Endothelial cell of umbilical vein (primary cell): ENCODE data around the gene NBL1.

Experiments used
- CTCF ChIP-seq, 2 donors: IDR thresholded peaks; 1 replicate in 1 of 2; 2 replicates in 1 of 2; pipeline ENCODE4 v1.5.1; 2011; ENCODE audit warnings: low read length in 2 of 2, mild to moderate bottlenecking in 2 of 2, moderate library complexity in 2 of 2, control low read depth in 1 of 2, inconsistent platforms in 1 of 2, low read depth in 1 of 2; ENCODE audit not compliant: insufficient read depth in 1 of 2; ENCODE audit errors: extremely low read depth in 1 of 2
- EZH2 ChIP-seq: IDR thresholded peaks from 2 replicates; pipeline ENCODE4 v1.6.1; 2012; ENCODE audit warnings: borderline replicate concordance, low read depth, mild to moderate bottlenecking, moderate library complexity, low read length, inconsistent platforms; ENCODE audit not compliant: severe bottlenecking
- POLR2A ChIP-seq: IDR thresholded peaks from 2 replicates; pipeline ENCODE4 v1.6.1; 2012; ENCODE audit warnings: low read depth, mild to moderate bottlenecking, control low read depth, low read length

- TF ChIP-seq CTCF (IDR thresholded peaks at IDR 0.05; ENCODE audit: extremely low read depth in 1 of 2, insufficient read depth in 1 of 2, low read depth in 1 of 2, low read length in 2 of 2) (peak in 1 of 2 donors; percentile 27), EZH2 (no peak), POLR2A (no peak)
These were observed 4.6 kb downstream of the NBL1 start for GRCh38 chr1:19648689-19649088.
